Neural crest cell (in vitro differentiated cells): Measurements from ENCODE around the gene GNAI3. TPM values are rescaled to one million over a fixed set of nuclear protein-coding genes. Genes with fewer than 3 reads are reported as not detected.
"Not testable (repeated sequence)": the region's sequence is repeated elsewhere in the genome, so short reads cannot be mapped to it uniquely, and the experiment has no call there.

Experiments used
- DNase-seq: peaks from one replicate; pipeline ENCODE4 v3.0.0; 2021; ENCODE audit warnings: low read depth, mixed read lengths, low spot score
- H3K27ac Mint-ChIP-seq: one replicate; pipeline ENCODE4 v1.8.0; 2021; ENCODE audit warnings: mild to moderate bottlenecking, mixed read lengths; ENCODE audit not compliant: unreplicated experiment
- H3K27me3 Mint-ChIP-seq: 2 replicates; pipeline ENCODE4 v1.8.0; 2021; ENCODE audit warnings: low read depth, mild to moderate bottlenecking, mixed read lengths
- H3K36me3 Mint-ChIP-seq: 2 replicates; pipeline ENCODE4 v1.8.0; 2021; ENCODE audit warnings: low read depth, mild to moderate bottlenecking, mixed read lengths
- H3K4me1 Mint-ChIP-seq: 2 replicates; pipeline ENCODE4 v1.8.0; 2021; ENCODE audit warnings: mixed read lengths
- H3K4me3 Mint-ChIP-seq: one replicate; pipeline ENCODE4 v1.8.0; 2021; ENCODE audit warnings: mild to moderate bottlenecking, mixed read lengths
- H3K9me3 Mint-ChIP-seq: 2 replicates; pipeline ENCODE4 v1.8.0; 2021; ENCODE audit warnings: mixed read lengths
- total RNA-seq: library from RNA; stranded (reverse); gene quantifications from 2 replicates; pipeline ENCODE4 v1.2.1, GENCODE V29; 2021
- TF ChIP-seq, protein P1 (sequence below): fragments of 200-600 bp; sonication (generic); conservative IDR thresholded peaks from 2 replicates; pipeline ENCODE4 v1.5.0; 2021; ENCODE audit warnings: antibody characterized with exemption, mild to moderate bottlenecking

The GNAI3 gene
- total RNA-seq, 1 donor from 2014 or later, result 9.8 TPM

GRCh38 chr1:109659997-109660690 lies 111.7 kb downstream of the GNAI3 start:
- Mint-ChIP-seq H3K4me1 (peaks cover 33% of the 10 kb centered on the region), H3K9me3 (no peaks in the 10 kb centered on the region), H3K27me3 (peaks cover 3% of the 10 kb centered on the region), H3K27ac (peak overlapping the region; percentile 62), H3K36me3 (no peaks in the 10 kb centered on the region), H3K4me3 (no peak overlapping the region)
- TF ChIP-seq, protein P1, sequence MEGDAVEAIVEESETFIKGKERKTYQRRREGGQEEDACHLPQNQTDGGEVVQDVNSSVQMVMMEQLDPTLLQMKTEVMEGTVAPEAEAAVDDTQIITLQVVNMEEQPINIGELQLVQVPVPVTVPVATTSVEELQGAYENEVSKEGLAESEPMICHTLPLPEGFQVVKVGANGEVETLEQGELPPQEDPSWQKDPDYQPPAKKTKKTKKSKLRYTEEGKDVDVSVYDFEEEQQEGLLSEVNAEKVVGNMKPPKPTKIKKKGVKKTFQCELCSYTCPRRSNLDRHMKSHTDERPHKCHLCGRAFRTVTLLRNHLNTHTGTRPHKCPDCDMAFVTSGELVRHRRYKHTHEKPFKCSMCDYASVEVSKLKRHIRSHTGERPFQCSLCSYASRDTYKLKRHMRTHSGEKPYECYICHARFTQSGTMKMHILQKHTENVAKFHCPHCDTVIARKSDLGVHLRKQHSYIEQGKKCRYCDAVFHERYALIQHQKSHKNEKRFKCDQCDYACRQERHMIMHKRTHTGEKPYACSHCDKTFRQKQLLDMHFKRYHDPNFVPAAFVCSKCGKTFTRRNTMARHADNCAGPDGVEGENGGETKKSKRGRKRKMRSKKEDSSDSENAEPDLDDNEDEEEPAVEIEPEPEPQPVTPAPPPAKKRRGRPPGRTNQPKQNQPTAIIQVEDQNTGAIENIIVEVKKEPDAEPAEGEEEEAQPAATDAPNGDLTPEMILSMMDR, result no peak
- DNase-seq, result no peak

DNA sequence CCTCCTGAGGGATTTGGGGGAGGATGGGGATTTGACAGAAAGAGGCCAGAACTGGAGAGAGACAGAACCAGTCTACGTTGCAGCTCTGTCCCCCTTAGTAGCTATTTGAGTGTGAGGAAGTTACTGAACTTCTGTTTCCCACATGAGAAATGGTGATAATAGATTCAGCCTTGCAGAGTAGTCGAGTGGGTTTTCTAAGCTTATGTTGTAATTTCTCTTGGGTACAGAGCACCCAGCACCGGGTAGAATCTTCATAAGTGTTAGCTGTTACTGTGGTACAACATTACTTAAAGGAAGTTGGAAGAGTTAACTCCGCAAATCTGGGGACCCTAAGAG lies 112.2 kb downstream of the GNAI3 start:
- not testable (repeated sequence) for H3K4me3 Mint-ChIP-seq, DNase-seq, H3K36me3 Mint-ChIP-seq, H3K9me3 Mint-ChIP-seq, H3K27me3 Mint-ChIP-seq
- Mint-ChIP-seq H3K27ac (peak overlapping the region; percentile 62), H3K4me1 (peaks cover 27% of the 10 kb centered on the region)

DNA sequence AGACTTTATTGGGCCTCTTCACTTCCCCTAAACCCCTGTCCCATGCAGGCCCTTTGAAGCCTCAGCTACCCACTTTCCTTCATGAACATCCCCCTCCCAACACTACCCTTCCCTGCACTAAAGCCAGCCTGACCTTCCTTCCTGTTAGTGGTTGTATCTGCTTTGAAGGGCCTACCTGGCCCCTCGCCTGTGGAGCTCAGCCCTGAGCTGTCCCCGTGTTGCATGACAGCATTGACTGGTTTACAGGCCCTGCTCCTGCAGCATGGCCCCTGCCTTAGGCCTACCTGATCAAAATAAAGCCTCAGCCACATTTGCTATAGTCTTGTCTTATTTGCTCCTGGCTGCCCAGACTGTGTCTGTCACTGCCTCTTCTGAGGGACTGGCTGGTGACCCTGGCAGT lies 113.0 kb downstream of the GNAI3 start:
- DNase-seq, result no peak

DNA sequence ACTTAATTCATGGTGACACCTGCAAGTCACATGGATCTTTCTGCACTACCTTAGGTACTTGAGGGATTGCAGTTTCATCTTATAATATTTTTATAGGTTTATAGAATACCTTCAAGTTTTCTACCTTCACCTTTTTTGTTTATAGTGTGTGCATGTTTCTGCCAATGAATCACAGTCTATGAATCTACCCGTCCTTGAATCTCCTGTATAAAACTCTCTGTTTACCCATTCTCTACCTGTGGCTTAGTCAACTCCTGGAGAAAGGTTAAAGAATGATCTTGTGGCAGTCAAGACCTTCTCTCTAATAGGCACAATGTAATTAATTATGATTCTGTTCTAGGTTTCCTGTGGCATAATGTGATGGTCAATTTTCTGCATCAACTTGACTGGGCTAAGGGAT lies 116.3 kb downstream of the GNAI3 start:
- Mint-ChIP-seq H3K4me3 (no peak overlapping the region), H3K4me1 (peaks cover 10% of the 10 kb centered on the region), H3K27ac (no peak overlapping the region), H3K27me3 (no peaks in the 10 kb centered on the region), H3K9me3 (no peaks in the 10 kb centered on the region), H3K36me3 (peaks cover 5% of the 10 kb centered on the region)
- TF ChIP-seq, protein P1, result no peak
- DNase-seq, result no peak

More for the DNA sequence above, 113.0 kb downstream of the GNAI3 start:
- H3K4me3 Mint-ChIP-seq, result no peak overlapping the region
- TF ChIP-seq, protein P1, result no peak
- no peaks in the 10 kb centered on the region for H3K36me3 Mint-ChIP-seq
- peaks cover 21% of the 10 kb centered on the region for H3K4me1 Mint-ChIP-seq
- no peaks in the 10 kb centered on the region for H3K9me3 Mint-ChIP-seq
- no peak overlapping the region for H3K27ac Mint-ChIP-seq
- no peaks in the 10 kb centered on the region for H3K27me3 Mint-ChIP-seq

GRCh38 chr1:109667452-109668122 lies 119.2 kb downstream of the GNAI3 start, which contains the start of gene GSTM2:
TSS of gene GSTM2 (plus strand) at chr1:109668057. CDS start at chr1:109668116, 59 bp downstream.
- peak within 1 kb of the TSS; percentile 86 for H3K4me3 Mint-ChIP-seq
- H3K36me3 Mint-ChIP-seq, result peaks cover 5% of the 10 kb centered on the region
- TF ChIP-seq, protein P1, result no peak
- peak; percentile 79 for DNase-seq
- peaks cover 12% of the 10 kb centered on the region for H3K4me1 Mint-ChIP-seq
- H3K27me3 Mint-ChIP-seq, result no peaks in the 10 kb centered on the region
- H3K9me3 Mint-ChIP-seq, result no peaks in the 10 kb centered on the region
- peak within 1 kb of the TSS; percentile 71 for H3K27ac Mint-ChIP-seq

Other genes starting within 250 kb of the GNAI3 start
- gene MYBPHL, start 241.6 kb upstream of the GNAI3 start, total RNA-seq, result 0.82 TPM in 1 of 2 replicates, not detected in the other
- 60.8 and 61.6 TPM in 2 replicates for gene SORT1, start 150.7 kb upstream of the GNAI3 start, total RNA-seq
- 99.8 and 109 TPM in 2 replicates for gene PSMA5, start 122.2 kb upstream of the GNAI3 start, total RNA-seq
- 0.18 and 0.47 TPM in 2 replicates for gene SYPL2, start 82.1 kb upstream of the GNAI3 start, total RNA-seq
- 13.2 and 15.6 TPM in 2 replicates for gene ATXN7L2, start 64.7 kb upstream of the GNAI3 start, total RNA-seq
- gene CYB561D1, start 54.5 kb upstream of the GNAI3 start, total RNA-seq, result 7.8 and 8.0 TPM in 2 replicates
- 6.1 and 7.2 TPM in 2 replicates for gene AMIGO1, start 38.9 kb upstream of the GNAI3 start, total RNA-seq
- not detected in 2 replicates for gene GPR61, start 8.7 kb upstream of the GNAI3 start, total RNA-seq
- not detected in 2 replicates for gene GNAT2, start 71.0 kb downstream of the GNAI3 start, total RNA-seq
- 93.1 and 105 TPM in 2 replicates for gene AMPD2, start 71.2 kb downstream of the GNAI3 start, total RNA-seq
- gene GSTM4, start 107.5 kb downstream of the GNAI3 start, total RNA-seq, result 26.7 and 28.2 TPM in 2 replicates
- 43.7 and 46.6 TPM in 2 replicates for gene GSTM2, start 119.4 kb downstream of the GNAI3 start, total RNA-seq
- gene GSTM1, start 139.2 kb downstream of the GNAI3 start, total RNA-seq, result 45.9 and 47.8 TPM in 2 replicates
- gene GSTM5, start 163.6 kb downstream of the GNAI3 start, total RNA-seq, result 0.23 TPM in 1 of 2 replicates, not detected in the other
- 56.5 and 62.0 TPM in 2 replicates for gene GSTM3, start 192.4 kb downstream of the GNAI3 start, total RNA-seq
- not detected in 2 replicates for gene EPS8L3, start 215.3 kb downstream of the GNAI3 start, total RNA-seq